ENCODE results near the gene PALB2.

- no peak for TF ChIP-seq CTCF (conservative IDR thresholded peaks at IDR 0.05 in 1 of 2, IDR thresholded peaks at IDR 0.05 in 1 of 2; ENCODE audit: extremely low read depth in 1 of 2, insufficient read depth in 1 of 2, low read depth in 1 of 2, low read length in 2 of 2)
- no peak for TF ChIP-seq EZH2 (IDR thresholded peaks at IDR 0.05; ENCODE audit: borderline replicate concordance, low read length)
Observed at GRCh38 chr16:23679986-23680336, 38.9 kb upstream of the PALB2 start.
